B cell (primary cell): ENCODE results near the gene DNAI2. TPM values are rescaled to one million over a fixed set of nuclear protein-coding genes. Genes with fewer than 3 reads are reported as not detected.

Experiments used
- ATAC-seq: fragments of 200-7000 bp; cut with Tn5 transposase; one replicate; pipeline ENCODE4 v1.10.0; 2021; ENCODE audit warnings: low read depth, mild to moderate bottlenecking, moderate number of reproducible peaks, moderate library complexity
- CTCF ChIA-PET: fragments of 350-600 bp; sonication (Branson Sonifier 250); formaldehyde crosslinking; loops from one replicate; lab custom pipeline; 2021; ENCODE audit warnings: antibody characterized with exemption, inconsistent platforms; lab: Charles Lee
- POLR2A ChIA-PET: fragments of 350-600 bp; sonication (Branson Sonifier 250); formaldehyde crosslinking; loops from one replicate; lab custom pipeline; 2021; ENCODE audit warnings: antibody characterized with exemption; lab: Charles Lee
- DNase-seq: peaks from one replicate; pipeline ENCODE4 v3.0.0; 2013
- H2AFZ ChIP-seq: 2 replicates; pipeline ENCODE4 v1.6.1; 2012; ENCODE audit warnings: mild to moderate bottlenecking, low read depth, low read length; ENCODE audit not compliant: insufficient read depth, poor library complexity, severe bottlenecking
- H3K27ac ChIP-seq, 2 donors: 1 replicate in 1 of 2; 2 replicates in 1 of 2; pipeline ENCODE4 v1.5.1; 2012 to 2013; ENCODE audit warnings: low read length in 2 of 2, mild to moderate bottlenecking in 2 of 2, moderate library complexity in 1 of 2
- H3K27me3 ChIP-seq, 4 experiments: fragments of 200-600 bp in 1 of 4; sonication (generic) in 1 of 4; replicated peaks in 1 of 4; 1 replicate in 2 of 4; 2 replicates in 2 of 4; pipeline versions ENCODE4 v1.6.1 to v1.7.0; 2013 to 2016; ENCODE audit warnings: low read length in 3 of 4, mild to moderate bottlenecking in 2 of 4, mixed read lengths in 1 of 4, moderate library complexity in 1 of 4; ENCODE audit not compliant: insufficient read depth in 4 of 4, control insufficient read depth in 3 of 4; ENCODE audit errors: control extremely low read depth in 1 of 4
- H3K36me3 ChIP-seq, 2 experiments: replicated peaks in 1 of 2; 1 replicate in 1 of 2; 2 replicates in 1 of 2; pipeline versions ENCODE4 v1.6.1 to v1.7.1; 2013; ENCODE audit warnings: low read length in 1 of 2; ENCODE audit not compliant: insufficient read depth in 2 of 2, control insufficient read depth in 1 of 2; ENCODE audit errors: control extremely low read depth in 1 of 2, extremely low read depth in 1 of 2
- H3K4me1 ChIP-seq, 2 donors: fragments of 200-600 bp in 1 of 2; sonication (generic) in 1 of 2; 1 replicate in 1 of 2; 2 replicates in 1 of 2; pipeline versions ENCODE4 v1.5.1 to v1.6.1; 2013 to 2017; ENCODE audit warnings: low read length in 2 of 2; ENCODE audit not compliant: control insufficient read depth in 2 of 2, insufficient read depth in 2 of 2
- H3K4me2 ChIP-seq: replicated peaks from 2 replicates; pipeline ENCODE3; 2012; ENCODE audit warnings: mild to moderate bottlenecking, low read depth, low read length; ENCODE audit not compliant: poor library complexity, severe bottlenecking
- H3K4me3 ChIP-seq, 5 experiments: fragments of 200-600 bp in 1 of 5; sonication (generic) in 1 of 5; 1 replicate in 3 of 5; 2 replicates in 2 of 5; pipeline versions ENCODE4 v1.5.1 to v1.7.0; 2011 to 2016; ENCODE audit warnings: low read length in 4 of 5, mild to moderate bottlenecking in 4 of 5, low read depth in 2 of 5, control low read depth in 1 of 5, moderate library complexity in 1 of 5; ENCODE audit not compliant: insufficient read depth in 1 of 5; ENCODE audit errors: control extremely low read depth in 1 of 5, extremely low read depth in 1 of 5
- H3K79me2 ChIP-seq: fragments of 200-600 bp; sonication (generic); one replicate; pipeline ENCODE4 v1.6.0; 2016; ENCODE audit warnings: low read length; ENCODE audit not compliant: control insufficient read depth, insufficient read depth
- H3K9ac ChIP-seq: fragments of 200-600 bp; sonication (generic); 2 replicates; pipeline ENCODE4 v1.6.1; 2017; ENCODE audit warnings: mild to moderate bottlenecking, low read length, moderate library complexity
- H3K9me3 ChIP-seq, 3 donors: one replicate each; pipeline versions ENCODE4 v1.6.1 to v1.7.1; 2013; ENCODE audit warnings: low read length in 2 of 3; ENCODE audit not compliant: control insufficient read depth in 2 of 3, insufficient read depth in 1 of 3; ENCODE audit errors: control extremely low read depth in 1 of 3
- H4K20me1 ChIP-seq: 2 replicates; pipeline ENCODE4 v1.6.0; 2012; ENCODE audit warnings: mild to moderate bottlenecking, low read length; ENCODE audit not compliant: insufficient read depth, control insufficient read depth, poor library complexity, severe bottlenecking
- H3K27ac Mint-ChIP-seq: one replicate; pipeline ENCODE4 v1.8.0; 2021; ENCODE audit warnings: mixed read lengths
- H3K27me3 Mint-ChIP-seq: one replicate; pipeline ENCODE4 v1.8.0; 2021; ENCODE audit warnings: mixed read lengths
- H3K4me1 Mint-ChIP-seq: one replicate; pipeline ENCODE4 v1.8.0; 2021; ENCODE audit warnings: mixed read lengths
- H3K4me3 Mint-ChIP-seq: one replicate; pipeline ENCODE4 v1.8.0; 2021; ENCODE audit warnings: mixed read lengths
- H3K9me3 Mint-ChIP-seq: one replicate; pipeline ENCODE4 v1.8.0; 2022; ENCODE audit warnings: mixed read lengths; ENCODE audit not compliant: insufficient read depth
- EZH2 ChIP-seq: IDR thresholded peaks from 2 replicates; pipeline ENCODE4 v1.6.1; 2012; ENCODE audit warnings: borderline replicate concordance, low read depth, mild to moderate bottlenecking, moderate library complexity, low read length; ENCODE audit not compliant: insufficient read depth, poor library complexity, severe bottlenecking
- WGBS: methylation state at CpG from one replicate; pipeline ENCODE4 v1.1.5; 2013; ENCODE audit warnings: missing lambda C conversion rate; ENCODE audit not compliant: insufficient coverage; 5-methylcytosine and 5-hydroxymethylcytosine counted together
- intact Hi-C: fragments of 100-400 bp; cut with micrococcal nuclease; formaldehyde crosslinking; loops from one replicate; pipeline ENCODE4 v1.10.0; 2022
- polyA plus RNA-seq: library from polyadenylated mRNA; depleted of rRNA; stranded (reverse); fragments of >200 nt; gene quantifications from 2 replicates; pipeline ENCODE4 v1.2.3, GENCODE V29; 2012
- total RNA-seq, 2 donors: library from RNA; stranded (reverse); fragments of 120-200 nt in 1 of 2; gene quantifications; 1 replicate in 1 of 2; 2 replicates in 1 of 2; pipeline versions ENCODE4 v1.2.3 to v1.2.4, GENCODE V29; 2013 to 2022
- TF ChIP-seq, protein P1 (sequence below): fragments of 200-600 bp; IDR thresholded peaks from one replicate; pipeline ENCODE4 v1.8.0; 2022; ENCODE audit warnings: antibody characterized with exemption, mild to moderate bottlenecking

Gene DNAI2
- total and polyA plus RNA-seq, 2 donors (not counting 1 experiment from before 2014, with no cell fraction given), result not detected

DNA sequence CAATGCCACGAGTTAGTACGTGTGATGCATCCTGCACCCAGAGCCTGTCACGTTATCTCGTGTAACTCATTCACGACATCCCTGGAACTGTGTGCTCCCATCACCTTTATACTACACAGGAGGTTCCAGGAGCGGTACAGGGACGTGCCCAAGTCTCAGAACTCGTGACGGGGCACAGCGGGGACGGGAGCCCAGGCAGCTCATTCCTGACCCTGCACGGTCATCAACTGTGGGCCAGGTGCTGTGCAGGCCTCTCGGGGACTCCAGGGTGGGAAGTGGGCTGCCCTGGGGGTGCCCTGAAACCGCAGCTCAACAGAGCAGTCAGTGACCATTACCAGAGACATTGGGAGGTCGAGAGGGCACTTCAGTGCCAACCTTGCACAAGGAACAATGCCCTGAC lies 40.8 kb downstream of the DNAI2 start:
- H3K4me1 ChIP-seq, result no peaks in the 10 kb centered on the region
- intact Hi-C loops, result no loop called here
- DNase-seq (no peak), ATAC-seq (no peak)
- Mint-ChIP-seq H3K27me3 (peaks cover 12% of the 10 kb centered on the region), H3K27ac (no peak overlapping the region), H3K9me3 (no peaks in the 10 kb centered on the region), H3K4me3 (no peak overlapping the region), H3K4me1 (no peaks in the 10 kb centered on the region)
- no peaks in the 10 kb centered on the region for H3K79me2 ChIP-seq
- no peak overlapping the region for H2AFZ ChIP-seq
- no peak overlapping the region for H3K4me2 ChIP-seq
- H3K4me3 ChIP-seq, result no peak overlapping the region
- no peak overlapping the region for H3K27ac ChIP-seq
- ChIA-PET POLR2A (no interaction called here), CTCF (no interaction called here)
- H3K9me3 ChIP-seq, result peaks cover 0 to 9% (median 5%) of the 10 kb centered on the region in 3 donors
- H3K9ac ChIP-seq, result no peak overlapping the region
- peaks cover 0 to 3% (median 1%) of the 10 kb centered on the region in 4 experiments for H3K27me3 ChIP-seq
- no peaks in the 10 kb centered on the region for H3K36me3 ChIP-seq
- TF ChIP-seq, protein P1, sequence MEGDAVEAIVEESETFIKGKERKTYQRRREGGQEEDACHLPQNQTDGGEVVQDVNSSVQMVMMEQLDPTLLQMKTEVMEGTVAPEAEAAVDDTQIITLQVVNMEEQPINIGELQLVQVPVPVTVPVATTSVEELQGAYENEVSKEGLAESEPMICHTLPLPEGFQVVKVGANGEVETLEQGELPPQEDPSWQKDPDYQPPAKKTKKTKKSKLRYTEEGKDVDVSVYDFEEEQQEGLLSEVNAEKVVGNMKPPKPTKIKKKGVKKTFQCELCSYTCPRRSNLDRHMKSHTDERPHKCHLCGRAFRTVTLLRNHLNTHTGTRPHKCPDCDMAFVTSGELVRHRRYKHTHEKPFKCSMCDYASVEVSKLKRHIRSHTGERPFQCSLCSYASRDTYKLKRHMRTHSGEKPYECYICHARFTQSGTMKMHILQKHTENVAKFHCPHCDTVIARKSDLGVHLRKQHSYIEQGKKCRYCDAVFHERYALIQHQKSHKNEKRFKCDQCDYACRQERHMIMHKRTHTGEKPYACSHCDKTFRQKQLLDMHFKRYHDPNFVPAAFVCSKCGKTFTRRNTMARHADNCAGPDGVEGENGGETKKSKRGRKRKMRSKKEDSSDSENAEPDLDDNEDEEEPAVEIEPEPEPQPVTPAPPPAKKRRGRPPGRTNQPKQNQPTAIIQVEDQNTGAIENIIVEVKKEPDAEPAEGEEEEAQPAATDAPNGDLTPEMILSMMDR, result no peak
- no peak for TF ChIP-seq EZH2
- WGBS, result 92% methylated on average over 15 of the region's 15 CpGs
- H4K20me1 ChIP-seq, result no peaks in the 10 kb centered on the region

DNA sequence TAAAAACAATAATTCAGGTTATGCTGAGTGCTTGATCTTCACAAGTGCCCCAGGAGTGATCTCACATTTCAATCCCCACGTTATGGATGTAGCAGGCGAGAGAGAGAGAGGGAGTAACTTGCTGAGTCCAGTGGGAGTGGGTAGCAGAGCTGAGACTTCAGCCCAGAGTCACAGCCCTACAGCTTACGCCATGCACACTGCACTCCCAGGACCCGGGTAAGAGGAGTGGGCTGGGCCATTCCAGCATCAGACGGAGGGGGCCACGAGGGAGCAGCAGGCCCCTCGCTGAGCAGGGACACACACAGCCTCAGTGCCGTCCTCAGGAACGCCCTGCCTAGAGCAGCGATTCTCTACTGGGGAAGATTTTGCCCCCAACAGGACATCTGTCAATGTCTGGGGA lies 42.2 kb downstream of the DNAI2 start:
- no peak overlapping the region for H3K4me3 Mint-ChIP-seq
- whole genome bisulfite sequencing, result 70% methylated on average over 7 of the region's 10 CpGs
- Histone ChIP-seq H3K9me3 (peaks cover 0 to 9% (median 5%) of the 10 kb centered on the region in 3 donors), H3K4me2 (no peak overlapping the region), H3K4me3 (no peak overlapping the region), H3K9ac (no peak overlapping the region), H2AFZ (no peak overlapping the region), H3K27ac (no peak overlapping the region), H3K4me1 (no peaks in the 10 kb centered on the region), H3K79me2 (no peaks in the 10 kb centered on the region), H3K27me3 (peaks cover 0 to 3% (median 1%) of the 10 kb centered on the region in 4 experiments), H4K20me1 (no peaks in the 10 kb centered on the region), H3K36me3 (no peaks in the 10 kb centered on the region)
- no peak overlapping the region for H3K27ac Mint-ChIP-seq
- ChIA-PET CTCF (no interaction called here), POLR2A (no interaction called here)
- H3K4me1 Mint-ChIP-seq, result no peaks in the 10 kb centered on the region
- H3K27me3 Mint-ChIP-seq, result peaks cover 19% of the 10 kb centered on the region
- H3K9me3 Mint-ChIP-seq, result no peaks in the 10 kb centered on the region
- ATAC-seq (no peak), DNase-seq (no peak)
- intact Hi-C loops, result no loop called here
- TF ChIP-seq, protein P1, result no peak
- no peak for TF ChIP-seq EZH2
